GM19099 (cell line): Measurements from ENCODE around the gene ARHGAP20.

Experiments
- POLR2A ChIP-seq: IDR thresholded peaks from 3 replicates; pipeline ENCODE4 v1.6.1; 2011; ENCODE audit warnings: low read depth; ENCODE audit not compliant: insufficient read length; ENCODE audit errors: extremely low read depth

Gene ARHGAP20

GRCh38 chr11:110675548-110675947 is 36.7 kb downstream of the ARHGAP20 start:
- no peak for TF ChIP-seq POLR2A

- no peak for TF ChIP-seq POLR2A
Measured at GRCh38 chr11:110665689-110666465, 46.4 kb downstream of the ARHGAP20 start.

- TF ChIP-seq POLR2A: no peak
Measured at GRCh38 chr11:110655967-110656366, 56.3 kb downstream of the ARHGAP20 start.

GRCh38 chr11:110654456-110654855 is 57.8 kb downstream of the ARHGAP20 start:
- no peak for TF ChIP-seq POLR2A

- no peak for TF ChIP-seq POLR2A
Measured at GRCh38 chr11:110645253-110645652, 67.0 kb downstream of the ARHGAP20 start.

- no peak for TF ChIP-seq POLR2A
Measured at GRCh38 chr11:110634370-110634769, 77.9 kb downstream of the ARHGAP20 start.

GRCh38 chr11:110631551-110631950 is 80.7 kb downstream of the ARHGAP20 start:
- no peak for TF ChIP-seq POLR2A

- no peak for TF ChIP-seq POLR2A
Measured at GRCh38 chr11:110629594-110629993, 82.6 kb downstream of the ARHGAP20 start.

- TF ChIP-seq POLR2A: no peak
Measured at GRCh38 chr11:110621826-110622225, 90.4 kb downstream of the ARHGAP20 start.

GRCh38 chr11:110614031-110614430 is 98.2 kb downstream of the ARHGAP20 start:
- no peak for TF ChIP-seq POLR2A

GRCh38 chr11:110613197-110613918 is 98.9 kb downstream of the ARHGAP20 start:
- TF ChIP-seq POLR2A: no peak

- TF ChIP-seq POLR2A: no peak
Measured at GRCh38 chr11:110606415-110606814, 105.8 kb downstream of the ARHGAP20 start.

- no peak for TF ChIP-seq POLR2A
Measured at GRCh38 chr11:110601936-110602335, 110.3 kb downstream of the ARHGAP20 start.

GRCh38 chr11:110600322-110600721 is 111.9 kb downstream of the ARHGAP20 start:
- TF ChIP-seq POLR2A: no peak

- TF ChIP-seq POLR2A: no peak
Measured at GRCh38 chr11:110599207-110599606, 113.0 kb downstream of the ARHGAP20 start.

- no peak for TF ChIP-seq POLR2A
Measured at GRCh38 chr11:110598725-110599124, 113.5 kb downstream of the ARHGAP20 start.

GRCh38 chr11:110587972-110588371 is 124.3 kb downstream of the ARHGAP20 start:
- TF ChIP-seq POLR2A: no peak

GRCh38 chr11:110587129-110587528 is 125.1 kb downstream of the ARHGAP20 start:
- no peak for TF ChIP-seq POLR2A
